ENCODE results near the gene ACVR1.
"Not testable (repeated sequence)": the region's sequence is repeated elsewhere in the genome, so short reads cannot be mapped to it uniquely, and the experiment has no call there.

The ACVR1 gene

GRCh38 chr2:157894694-157895435 lies 18.7 kb upstream of the ACVR1 start:
- DNase-seq, result peak in 4 of 56 donors; percentile 1 to 16 (median 8)

- DNase-seq, result no peak
These were observed 17.5 kb upstream of the ACVR1 start for GRCh38 chr2:157893611-157894010.

GRCh38 chr2:157891643-157892041 lies 15.5 kb upstream of the ACVR1 start:
- no peak for DNase-seq

DNA sequence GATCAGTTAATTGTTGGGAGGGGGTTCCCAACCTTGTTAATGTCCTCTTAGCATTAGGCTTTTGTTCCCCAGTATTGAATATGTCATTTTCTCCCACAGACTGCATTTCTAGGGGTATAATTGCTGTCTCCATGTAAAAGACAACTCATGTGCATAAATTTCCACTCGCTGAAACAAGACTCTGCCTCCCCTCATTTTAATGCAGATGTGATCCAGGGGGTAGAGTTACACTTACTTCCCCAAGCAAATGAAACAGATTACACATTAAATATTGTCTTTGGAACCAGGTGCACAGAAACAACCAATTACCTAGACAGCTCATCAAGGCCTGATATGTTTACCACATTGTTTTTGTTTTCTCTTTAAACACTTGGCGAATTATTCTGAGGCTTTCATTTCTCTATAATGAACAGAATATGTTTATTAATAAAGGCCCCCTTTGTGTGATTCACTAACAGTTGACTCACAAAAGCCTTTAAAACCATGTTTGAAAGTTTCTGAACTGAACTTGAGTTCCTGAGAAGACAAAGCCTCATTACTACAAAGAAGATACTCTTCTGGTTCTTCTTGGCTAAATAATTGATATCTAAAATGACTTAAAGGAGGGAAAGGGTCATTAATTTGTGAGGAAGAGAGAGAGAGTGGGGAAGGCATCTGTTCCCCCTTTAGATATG lies 15.0 kb upstream of the ACVR1 start:
- no peak for DNase-seq

DNA sequence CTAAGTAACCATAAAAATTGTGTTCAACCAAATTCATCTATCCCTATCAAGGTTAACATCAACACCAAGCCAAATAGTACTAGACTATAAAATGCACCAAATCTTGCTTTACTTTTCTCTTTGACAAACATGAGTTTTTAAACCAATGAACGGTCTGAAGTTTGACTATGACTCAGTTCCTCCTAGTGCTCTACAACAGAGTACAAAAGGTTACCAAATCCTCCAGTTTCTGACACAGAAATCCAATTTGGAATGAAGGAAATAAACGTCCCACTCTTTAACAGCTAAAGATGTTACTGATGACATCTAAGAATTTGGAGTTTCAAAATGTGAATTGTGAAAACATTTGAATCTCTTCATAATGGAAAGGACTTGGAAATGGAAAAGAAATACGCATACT lies 11.8 kb upstream of the ACVR1 start:
- no peak for DNase-seq

DNA sequence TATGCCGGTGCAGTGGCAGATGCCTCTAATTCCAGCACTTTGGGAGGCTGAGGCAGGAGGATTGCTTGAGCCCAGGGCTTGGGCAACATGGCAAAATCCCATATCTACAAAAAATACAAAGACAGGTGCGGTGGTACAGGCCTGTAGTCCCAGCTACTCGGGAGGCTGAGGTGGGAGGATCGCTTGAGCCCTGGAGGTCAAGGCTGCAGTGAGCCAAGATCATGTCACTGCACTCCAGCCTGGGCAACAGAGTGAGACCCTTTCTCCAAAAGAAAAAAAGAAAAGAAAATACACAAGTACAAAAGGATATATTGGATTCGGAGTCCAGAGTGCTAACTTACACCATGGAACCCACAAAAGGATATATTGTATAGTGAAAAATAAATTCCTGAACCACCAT lies 8.4 kb upstream of the ACVR1 start:
- DNase-seq, result not testable (repeated sequence)

GRCh38 chr2:157880927-157881326 lies 4.8 kb upstream of the ACVR1 start:
- no peak for DNase-seq

GRCh38 chr2:157877761-157878400 lies 1.8 kb upstream of the ACVR1 start:
- DNase-seq, result no peak

DNA sequence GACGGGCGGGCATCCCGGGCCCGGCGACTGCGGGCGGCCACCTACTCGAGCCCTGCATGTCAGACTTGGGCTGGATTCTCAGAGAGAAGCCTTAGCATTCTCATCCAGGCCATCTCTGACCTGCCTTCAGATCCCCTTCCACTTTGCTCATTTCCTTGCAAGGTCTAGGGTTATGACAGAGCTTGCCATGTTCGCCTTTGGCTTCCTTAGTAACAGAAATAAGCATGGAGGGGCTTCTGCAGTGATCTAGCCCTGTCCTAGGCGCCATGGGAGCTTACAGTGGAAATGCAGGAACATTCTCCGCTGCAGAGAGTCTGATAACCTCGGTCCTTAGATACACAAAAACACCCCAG lies 632 bp upstream of the ACVR1 start:
- DNase-seq, result peak in 2 of 56 donors; percentile 47 to 69

GRCh38 chr2:157875641-157876065 lies 477 bp downstream of the ACVR1 start:
- peak in 12 of 56 donors; percentile 30 to 74 (median 47) for DNase-seq

DNA sequence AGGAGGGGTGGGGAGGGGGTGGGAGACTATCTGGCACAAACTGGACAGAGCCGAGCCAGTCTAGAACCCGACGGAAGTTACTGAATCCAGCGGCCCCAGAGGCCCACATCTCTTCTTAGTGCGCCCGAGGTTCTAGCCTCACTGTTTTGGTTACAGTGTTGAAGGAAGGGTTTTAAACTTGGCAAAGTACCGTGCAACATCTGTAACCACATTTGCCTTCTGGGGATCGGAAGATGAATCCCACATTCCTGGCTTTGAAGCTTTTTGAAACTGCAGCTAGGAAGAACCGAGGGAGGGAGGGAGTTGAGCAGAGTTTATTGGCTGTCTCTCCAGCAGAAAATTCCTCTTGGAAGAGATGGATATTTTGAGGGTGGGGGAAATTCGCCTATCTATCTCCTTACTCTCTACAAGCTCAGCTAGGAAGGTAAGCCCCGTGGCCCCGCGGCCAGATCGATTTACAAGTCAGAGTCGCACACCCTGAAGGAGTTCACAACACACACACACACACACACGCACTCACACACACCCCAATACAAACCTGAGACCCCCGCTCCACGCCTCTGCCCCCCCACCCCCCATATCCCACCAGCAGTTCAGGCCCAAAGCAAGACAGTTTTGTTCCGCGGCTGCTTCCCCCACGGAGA lies 1.0 kb downstream of the ACVR1 start:
- DNase-seq, result peak in 17 of 56 donors; percentile 2 to 50 (median 12)

GRCh38 chr2:157874348-157874747 lies 1.8 kb downstream of the ACVR1 start:
- DNase-seq, result no peak

DNA sequence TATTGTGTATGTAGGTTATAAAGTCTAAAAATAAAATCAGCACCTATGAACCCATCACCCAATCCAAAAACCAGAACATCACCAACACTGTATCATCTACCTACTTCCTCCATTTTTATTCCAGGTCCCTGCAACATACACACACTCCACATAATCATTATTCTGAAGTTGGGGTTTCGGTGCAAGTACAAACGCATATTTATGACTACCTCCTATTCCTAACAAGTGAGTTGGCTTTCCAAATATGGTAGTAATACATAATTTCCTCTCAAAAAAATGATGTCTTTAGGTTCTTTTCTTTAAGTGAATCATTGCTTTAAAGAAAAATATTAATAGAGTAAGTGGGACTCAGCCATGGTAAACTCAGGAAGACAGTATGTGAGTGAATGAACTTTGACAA lies 3.3 kb downstream of the ACVR1 start:
- no peak for DNase-seq

DNA sequence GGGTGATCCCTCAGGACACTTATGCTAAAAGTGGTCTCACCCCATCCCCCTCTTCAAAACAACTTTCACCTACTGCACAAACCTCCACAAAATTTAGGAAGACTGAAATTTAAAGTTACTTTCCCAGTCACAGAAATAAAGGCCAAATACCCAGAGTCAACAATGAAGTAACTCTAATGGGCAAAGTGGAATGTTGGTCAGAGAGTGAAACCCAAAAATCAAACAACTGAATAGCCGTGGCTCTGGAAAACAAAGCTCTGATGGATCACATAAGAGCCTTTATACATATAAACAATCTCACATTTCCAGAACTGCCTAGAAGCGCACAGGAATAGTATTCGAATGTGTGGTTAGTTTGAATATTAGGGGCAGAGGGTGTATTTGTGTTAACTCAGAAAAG lies 4.7 kb downstream of the ACVR1 start:
- DNase-seq, result no peak

DNA sequence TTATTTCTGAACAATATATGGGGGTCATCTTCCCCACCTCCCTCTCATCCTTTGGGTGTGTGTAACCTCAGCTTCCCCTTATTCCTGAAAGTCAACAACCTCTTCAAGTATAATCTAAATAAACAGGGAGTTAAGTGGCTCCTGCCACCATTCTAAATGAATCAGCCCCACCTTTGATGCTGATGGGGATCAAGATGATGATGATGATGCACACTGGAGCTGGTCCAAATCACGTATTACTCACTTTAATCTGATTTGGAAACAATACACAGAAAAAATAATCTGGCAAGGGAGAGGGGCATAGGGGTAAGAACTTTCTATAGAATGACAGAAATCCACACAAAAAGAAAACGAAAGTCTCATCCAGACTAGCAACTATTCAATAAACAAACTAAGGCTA lies 7.1 kb downstream of the ACVR1 start:
- no peak for DNase-seq

DNA sequence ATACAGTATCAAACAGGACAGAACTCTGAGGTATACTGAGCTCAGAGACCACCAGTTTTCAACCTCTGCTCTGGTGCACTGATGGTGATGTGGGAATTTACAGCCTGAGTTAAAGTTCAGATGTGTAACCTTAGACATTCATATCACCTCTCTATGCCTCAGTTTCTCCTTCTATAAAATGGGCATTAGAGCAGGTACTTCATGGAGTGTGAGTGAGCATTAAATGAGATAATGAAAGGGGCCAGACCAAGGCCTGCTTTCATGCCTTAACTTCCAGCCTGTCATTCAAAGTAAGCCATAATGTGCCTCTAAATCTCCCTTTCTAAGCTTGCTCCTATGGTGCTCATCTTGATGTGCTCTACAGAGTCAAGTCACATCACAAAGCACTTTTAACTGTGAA lies 8.4 kb downstream of the ACVR1 start:
- no peak for DNase-seq

DNA sequence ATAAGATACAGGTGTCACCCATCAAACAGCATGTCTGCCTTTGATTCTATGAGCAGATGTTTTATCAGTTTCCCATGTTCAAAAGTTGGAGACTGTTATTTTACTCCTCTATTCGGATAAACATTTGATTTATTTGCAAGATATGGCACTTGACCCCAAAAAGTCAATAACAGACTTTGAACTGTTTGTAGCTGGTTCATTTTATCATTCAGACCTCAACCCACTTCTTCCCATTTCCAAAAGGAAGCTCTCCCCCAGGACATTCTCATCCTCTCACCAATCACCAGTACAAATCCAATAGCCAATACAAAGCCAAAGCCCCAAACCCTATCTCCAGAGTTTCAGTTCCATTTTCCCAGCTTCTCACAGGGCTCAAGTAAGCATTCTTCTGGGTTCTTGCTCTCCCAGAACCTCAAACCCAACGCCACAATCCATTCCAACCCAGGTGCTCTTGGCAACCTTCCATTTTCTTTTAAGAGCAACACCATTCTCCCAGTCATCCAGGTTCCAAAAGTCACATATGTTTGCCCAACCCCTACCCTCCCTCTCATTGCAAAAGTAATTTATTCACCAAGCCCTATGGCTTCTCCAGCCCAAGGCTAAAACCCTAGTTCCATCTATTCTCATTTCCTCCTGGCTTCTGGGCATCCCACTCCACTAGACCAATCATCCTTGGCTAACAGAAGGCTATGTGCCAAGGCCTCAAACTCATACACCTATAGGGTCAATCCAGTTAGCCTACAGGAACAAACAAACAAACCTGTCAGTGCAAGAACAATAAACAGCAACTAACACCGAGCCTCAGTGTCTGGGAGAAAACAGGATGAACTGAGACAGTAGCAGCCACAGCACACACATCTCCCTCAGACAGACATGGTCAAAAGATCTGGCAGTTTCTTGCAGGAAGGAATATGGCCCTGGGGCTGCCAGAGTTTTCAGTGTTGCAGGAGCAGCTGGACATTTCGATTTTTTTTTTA lies 9.2 kb downstream of the ACVR1 start:
- DNase-seq, result no peak

DNA sequence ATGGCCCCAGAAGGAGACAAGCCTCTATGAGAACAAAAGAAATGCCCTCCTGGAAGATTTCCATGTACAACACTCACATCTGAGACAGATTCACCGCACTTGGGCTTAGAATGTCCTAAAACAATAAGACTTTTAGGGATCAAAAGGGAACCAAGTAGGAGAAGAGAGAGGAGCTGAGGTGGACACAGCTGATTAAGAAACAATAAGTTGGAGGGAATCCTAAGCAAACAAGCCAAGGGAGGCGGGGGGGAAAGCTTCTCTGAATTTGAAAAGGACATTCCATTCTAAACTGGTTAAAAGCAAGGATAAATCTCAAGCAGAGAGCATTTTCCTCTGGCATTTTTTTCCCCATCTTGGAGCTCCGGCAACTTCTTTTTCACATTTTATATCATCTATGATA lies 9.9 kb downstream of the ACVR1 start:
- no peak for DNase-seq

- DNase-seq, result no peak
These were observed 11.2 kb downstream of the ACVR1 start for GRCh38 chr2:157864857-157865430.

GRCh38 chr2:157858846-157859245 lies 17.3 kb downstream of the ACVR1 start:
- DNase-seq, result no peak

- no peak for DNase-seq
These were observed 18.2 kb downstream of the ACVR1 start for GRCh38 chr2:157857881-157858280.

Data from amygdala (tissue), 56 donors.